Measurements from ENCODE around the gene MAU2. TPM values are rescaled to one million over a fixed set of nuclear protein-coding genes. Genes with fewer than 3 reads are reported as not detected.

The MAU2 gene
- total and polyA plus RNA-seq, 2 of the 13 experiments (the other 11 are each of a cell fraction or from before 2014, with no cell fraction given): 16.8 to 33.8 TPM

GRCh38 chr19:19372656-19373416 is 52.2 kb downstream of the MAU2 start (continued):
- TF ChIP-seq RBM39 (IDR thresholded peaks at IDR 0.05; ENCODE audit: low read depth, low read length, poor library complexity, severe bottlenecking) (no peak), ISX (CRISPR knock-in tag; conservative IDR thresholded peaks at IDR 0.05) (no peak), ZSCAN9 (CRISPR knock-in tag; IDR thresholded peaks at IDR 0.05; ENCODE audit: borderline replicate concordance) (no peak), UBTF (CRISPR knock-in tag; IDR thresholded peaks at IDR 0.05) (no peak), SUZ12 (IDR thresholded peaks at IDR 0.05; ENCODE audit: low read depth, low read length) (no peak), JUND (CRISPR knock-in tag; IDR thresholded peaks at IDR 0.05) (no peak), GMEB2 (CRISPR knock-in tag; IDR thresholded peaks at IDR 0.05; ENCODE audit: low read depth) (no peak), RFX1 (IDR thresholded peaks at IDR 0.05) (no peak), TFE3 (CRISPR knock-in tag; IDR thresholded peaks at IDR 0.05) (0 out of 2 replicates have a peak, but pooled peaks have one; percentile 38), ETV5 (CRISPR knock-in tag; IDR thresholded peaks at IDR 0.05; ENCODE audit: borderline replicate concordance) (peak; percentile 91), HNF1A (IDR thresholded peaks at IDR 0.05; ENCODE audit: low read depth) (no peak), HNF1A (CRISPR knock-in tag; IDR thresholded peaks at IDR 0.05; ENCODE audit: borderline replicate concordance) (no peak), SKI (IDR thresholded peaks at IDR 0.05; ENCODE audit: partially characterized antibody) (no peak), HOXA3 (CRISPR knock-in tag; IDR thresholded peaks at IDR 0.05) (no peak), ZNF496 (CRISPR knock-in tag; IDR thresholded peaks at IDR 0.05; ENCODE audit: insufficient replicate concordance) (no peak), ATAD3A (CRISPR knock-in tag; IDR thresholded peaks at IDR 0.05) (no peak)

Measured in HepG2 (cell line).